H9 (cell line): Measurements from ENCODE around the gene C3orf70. TPM values are rescaled to one million over a fixed set of nuclear protein-coding genes. Genes with fewer than 3 reads are reported as not detected.

ENCODE experiments used
- DNase-seq: peaks from one replicate; pipeline ENCODE4 v3.0.0-alpha.2; 2017
- H2AFZ ChIP-seq: one replicate; pipeline ENCODE4 v1.6.1; 2013; ENCODE audit warnings: mild to moderate bottlenecking, low read length, control low read depth, moderate library complexity
- H2AK5ac ChIP-seq: 2 replicates; pipeline ENCODE4 v1.6.1; 2013; ENCODE audit warnings: low read length, control low read depth, mixed read lengths; ENCODE audit not compliant: insufficient read length
- H2BK120ac ChIP-seq: one replicate; pipeline ENCODE4 v1.6.1; 2013; ENCODE audit warnings: low read depth, mild to moderate bottlenecking, low read length, control low read depth, inconsistent platforms; ENCODE audit not compliant: poor library complexity, severe bottlenecking
- H2BK12ac ChIP-seq: 2 replicates; pipeline ENCODE4 v1.6.1; 2013; ENCODE audit warnings: low read length, control low read depth, mixed read lengths, low read depth; ENCODE audit not compliant: insufficient read length
- H2BK15ac ChIP-seq: 2 replicates; pipeline ENCODE4 v1.6.1; 2013; ENCODE audit warnings: low read depth, low read length, control low read depth
- H2BK20ac ChIP-seq: one replicate; pipeline ENCODE4 v1.6.1; 2013; ENCODE audit warnings: low read depth, mild to moderate bottlenecking, low read length, control low read depth, inconsistent platforms; ENCODE audit not compliant: poor library complexity, severe bottlenecking
- H2BK5ac ChIP-seq: 2 replicates; pipeline ENCODE4 v1.6.1; 2013; ENCODE audit warnings: low read length, control low read depth, mixed read lengths; ENCODE audit not compliant: insufficient read length
- H3K14ac ChIP-seq: 2 replicates; pipeline ENCODE4 v1.6.1; 2013; ENCODE audit warnings: low read length, control low read depth; ENCODE audit not compliant: insufficient read depth
- H3K18ac ChIP-seq: 2 replicates; pipeline ENCODE4 v1.6.1; 2013; ENCODE audit warnings: low read depth, mild to moderate bottlenecking, mixed read lengths, low read length, control low read depth; ENCODE audit not compliant: insufficient read length
- H3K23ac ChIP-seq: 2 replicates; pipeline ENCODE4 v1.6.1; 2013; ENCODE audit warnings: low read length, control low read depth, mixed read lengths, low read depth; ENCODE audit not compliant: insufficient read length
- H3K23me2 ChIP-seq: 2 replicates; pipeline ENCODE4 v1.6.1; 2013; ENCODE audit warnings: low read depth, mild to moderate bottlenecking, mixed read lengths, low read length, control low read depth; ENCODE audit not compliant: insufficient read length, poor library complexity, severe bottlenecking
- H3K27ac ChIP-seq: 2 replicates; pipeline ENCODE4 v1.5.1; 2013; ENCODE audit warnings: low read length, control low read depth, mixed read lengths, low read depth; ENCODE audit not compliant: insufficient read length
- H3K27me3 ChIP-seq: 2 replicates; pipeline ENCODE4 v1.6.1; 2013; ENCODE audit warnings: low read length, control low read depth, inconsistent platforms; ENCODE audit not compliant: insufficient read depth
- H3K4ac ChIP-seq: 2 replicates; pipeline ENCODE4 v1.6.1; 2013; ENCODE audit warnings: low read depth, mild to moderate bottlenecking, control low read depth, inconsistent platforms, low read length, moderate library complexity
- H3K4me1 ChIP-seq: 2 replicates; pipeline ENCODE4 v1.6.1; 2013; ENCODE audit warnings: low read length, control low read depth, inconsistent platforms; ENCODE audit not compliant: insufficient read depth
- H3K4me2 ChIP-seq: 2 replicates; pipeline ENCODE4 v1.6.1; 2013; ENCODE audit warnings: low read length, control low read depth, mixed read lengths; ENCODE audit not compliant: insufficient read length, insufficient read depth
- H3K56ac ChIP-seq: 2 replicates; pipeline ENCODE4 v1.6.1; 2013; ENCODE audit warnings: low read depth, mild to moderate bottlenecking, mixed read lengths, low read length, control low read depth; ENCODE audit not compliant: insufficient read length
- H3K79me1 ChIP-seq: 2 replicates; pipeline ENCODE4 v1.6.1; 2013; ENCODE audit warnings: low read depth, mild to moderate bottlenecking, moderate library complexity, low read length, control low read depth, inconsistent platforms; ENCODE audit not compliant: insufficient read depth, poor library complexity, severe bottlenecking
- H3K79me2 ChIP-seq: 2 replicates; pipeline ENCODE4 v1.6.1; 2013; ENCODE audit warnings: low read length, control low read depth, inconsistent platforms; ENCODE audit not compliant: insufficient read depth
- H3K9ac ChIP-seq: 2 replicates; pipeline ENCODE4 v1.6.1; 2013; ENCODE audit warnings: low read length, control low read depth, mixed read lengths; ENCODE audit not compliant: insufficient read length; ENCODE audit errors: extremely low read depth
- H3K9me3 ChIP-seq: one replicate; pipeline ENCODE4 v1.6.1; 2013; ENCODE audit warnings: low read depth, low read length, inconsistent platforms; ENCODE audit not compliant: control insufficient read depth
- H3T11ph ChIP-seq: one replicate; pipeline ENCODE4 v1.6.1; 2013; ENCODE audit warnings: mild to moderate bottlenecking, low read length, control low read depth, inconsistent platforms
- H4K20me1 ChIP-seq: one replicate; pipeline ENCODE4 v1.6.1; 2013; ENCODE audit not compliant: control insufficient read depth, insufficient read length, insufficient read depth
- H4K5ac ChIP-seq: 2 replicates; pipeline ENCODE4 v1.6.1; 2013; ENCODE audit warnings: low read depth, mild to moderate bottlenecking, mixed read lengths, low read length, control low read depth; ENCODE audit not compliant: insufficient read length
- H4K8ac ChIP-seq: replicated peaks from 2 replicates; pipeline ENCODE4 v1.6.1; 2013; ENCODE audit warnings: low read length, control low read depth, mixed read lengths, low read depth; ENCODE audit not compliant: insufficient read length
- H4K91ac ChIP-seq: 2 replicates; pipeline ENCODE4 v1.6.1; 2013; ENCODE audit warnings: low read depth, mild to moderate bottlenecking, moderate library complexity, mixed read lengths, low read length, control low read depth; ENCODE audit not compliant: insufficient read length
- H3K27ac Mint-ChIP-seq, 3 experiments: 2 replicates in 2 of 3; 3 replicates in 1 of 3; pipeline ENCODE4 v1.8.0; 2020 to 2021; ENCODE audit warnings: mixed read lengths in 3 of 3, mild to moderate bottlenecking in 1 of 3, moderate library complexity in 1 of 3
- H3K27me3 Mint-ChIP-seq: 2 replicates; pipeline ENCODE4 v1.8.0; 2021; ENCODE audit warnings: low read depth, mild to moderate bottlenecking, moderate library complexity, mixed read lengths
- H3K36me3 Mint-ChIP-seq, 3 experiments: 2 replicates in 2 of 3; 3 replicates in 1 of 3; pipeline ENCODE4 v1.8.0; 2020 to 2021; ENCODE audit warnings: low read depth in 3 of 3, mixed read lengths in 3 of 3; ENCODE audit not compliant: insufficient read depth in 1 of 3
- H3K4me1 Mint-ChIP-seq, 2 experiments: 2 replicates each; pipeline ENCODE4 v1.8.0; 2020; ENCODE audit warnings: mixed read lengths in 2 of 2
- H3K4me3 Mint-ChIP-seq, 2 experiments: 2 replicates in 1 of 2; 3 replicates in 1 of 2; pipeline ENCODE4 v1.8.0; 2020 to 2021; ENCODE audit warnings: mild to moderate bottlenecking in 2 of 2, mixed read lengths in 2 of 2, moderate library complexity in 1 of 2
- H3K9me3 Mint-ChIP-seq, 2 experiments: 2 replicates in 1 of 2; 3 replicates in 1 of 2; pipeline ENCODE4 v1.8.0; 2020; ENCODE audit warnings: mild to moderate bottlenecking in 2 of 2, mixed read lengths in 2 of 2, moderate library complexity in 1 of 2
- CTCF ChIP-seq: fragments of 200-600 bp; sonication (generic); conservative IDR thresholded peaks from 3 replicates; pipeline ENCODE4 v1.8.0; 2021; ENCODE audit warnings: antibody characterized with exemption, mild to moderate bottlenecking
- total RNA-seq: library from RNA; stranded (reverse); gene quantifications from 2 replicates; pipeline ENCODE4 v1.2.1, GENCODE V29; 2021

The C3orf70 gene
- total RNA-seq, 1 experiment from 2014 or later: 0.52 TPM

- Histone ChIP-seq H4K8ac (no peak overlapping the region), H2AFZ (no peak overlapping the region), H2BK15ac (no peak overlapping the region), H3K27me3 (no peaks in the 10 kb centered on the region), H3K9ac (no peak overlapping the region), H4K5ac (no peak overlapping the region), H4K91ac (no peak overlapping the region), H3K56ac (no peak overlapping the region), H2BK12ac (no peak overlapping the region), H3K79me1 (no peaks in the 10 kb centered on the region), H2AK5ac (no peak overlapping the region), H3K18ac (no peak overlapping the region), H3T11ph (no peak overlapping the region), H3K9me3 (no peaks in the 10 kb centered on the region), H4K20me1 (no peaks in the 10 kb centered on the region), H3K79me2 (no peaks in the 10 kb centered on the region), H3K27ac (no peak overlapping the region), H3K4me1 (no peaks in the 10 kb centered on the region), H3K4me2 (no peak overlapping the region), H2BK5ac (no peak overlapping the region), H3K14ac (no peak overlapping the region), H3K23ac (no peak overlapping the region), H3K23me2 (no peaks in the 10 kb centered on the region), H3K4ac (no peak overlapping the region), H2BK20ac (no peak overlapping the region), H2BK120ac (no peak overlapping the region)
- DNase-seq: no peak
- Mint-ChIP-seq H3K4me3 (no peak overlapping the region), H3K27me3 (no peaks in the 10 kb centered on the region), H3K4me1 (no peaks in the 10 kb centered on the region), H3K36me3 (no peaks in the 10 kb centered on the region), H3K9me3 (no peaks in the 10 kb centered on the region), H3K27ac (no peak overlapping the region)
- TF ChIP-seq CTCF: no peak
Observed at GRCh38 chr3:185188816-185189215, 36.0 kb upstream of the C3orf70 start.
